Measurements from ENCODE around the gene NEK2. TPM values are rescaled to one million over a fixed set of nuclear protein-coding genes. Genes with fewer than 3 reads are reported as not detected.
A peak's percentile ranks its signal among the peaks of the same experiment; 100 is the strongest.

The NEK2 gene
- total and polyA plus RNA-seq, 4 donors, result 1.0 to 1.5 TPM; not detected in 2

GRCh38 chr1:211616231-211616964 lies 59.0 kb downstream of the NEK2 start:
- Histone ChIP-seq H3K36me3 (ENCODE audit: control insufficient read depth in 1 of 2, insufficient read depth in 2 of 2, low read length in 1 of 2) (no peaks in the 10 kb centered on the region), H3K27ac (ENCODE audit: low read depth in 1 of 2, low read length in 2 of 2) (peak overlapping the region; percentile 1 to 55), H3K27me3 (ENCODE audit: control insufficient read depth in 1 of 2, insufficient read depth in 2 of 2, low read length in 1 of 2) (no peaks in the 10 kb centered on the region), H3K9me3 (ENCODE audit: control insufficient read depth, low read length) (no peaks in the 10 kb centered on the region), H3K4me1 (ENCODE audit: control insufficient read depth in 1 of 2, insufficient read depth in 2 of 2, low read length in 2 of 2) (no peaks in the 10 kb centered on the region), H3K4me3 (ENCODE audit: low read length in 2 of 2) (no peak overlapping the region)
- intact Hi-C loops (cut with DNase I), result no loop called here
- WGBS, 2 donors, result 19 to 23% methylated on average over 13 of the region's 13 CpGs
- ATAC-seq (ENCODE audit: low FRiP score) (peak; percentile 72), DNase-seq (peak; percentile 88 to 92)

- WGBS, 2 donors, result 93 to 94% methylated on average over 11 of the region's 11 CpGs
- Histone ChIP-seq H3K27me3 (ENCODE audit: control insufficient read depth in 1 of 2, insufficient read depth in 2 of 2, low read length in 1 of 2) (no peaks in the 10 kb centered on the region), H3K9me3 (ENCODE audit: control insufficient read depth, low read length) (no peaks in the 10 kb centered on the region), H3K27ac (ENCODE audit: low read depth in 1 of 2, low read length in 2 of 2) (no peak overlapping the region), H3K4me1 (ENCODE audit: control insufficient read depth in 1 of 2, insufficient read depth in 2 of 2, low read length in 2 of 2) (no peaks in the 10 kb centered on the region), H3K36me3 (ENCODE audit: control insufficient read depth in 1 of 2, insufficient read depth in 2 of 2, low read length in 1 of 2) (no peaks in the 10 kb centered on the region), H3K4me3 (ENCODE audit: low read length in 2 of 2) (no peak overlapping the region)
- ATAC-seq (ENCODE audit: low FRiP score) (no peak), DNase-seq (no peak)
- intact Hi-C loops (cut with DNase I), result loop anchor here in 1 of 2 donors (5.0 kb wide), 1 partner anchor 37 kb away; the partner anchor contains the start of gene SLC30A1
These were observed 60.8 kb downstream of the NEK2 start for GRCh38 chr1:211614615-211615014.

DNA sequence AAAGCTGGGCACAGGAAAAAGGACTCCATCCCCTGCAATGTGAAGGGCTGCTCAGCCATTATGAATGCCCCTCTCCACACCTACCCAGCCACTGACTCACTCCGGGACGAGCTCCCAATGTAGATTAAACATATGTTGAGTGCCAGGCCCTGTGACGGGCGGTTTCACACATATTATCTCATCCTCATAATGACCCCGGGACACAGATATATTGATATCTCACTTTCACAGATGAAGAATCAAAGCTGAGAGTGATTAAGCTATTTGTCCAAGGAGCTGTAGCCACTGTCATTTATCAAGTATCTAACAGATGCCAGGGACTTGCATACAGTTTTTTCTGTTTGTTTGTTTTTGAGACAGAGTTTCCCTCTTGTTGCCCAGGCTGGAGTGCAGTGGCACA lies 61.5 kb downstream of the NEK2 start:
- H3K9me3 ChIP-seq (ENCODE audit: control insufficient read depth, low read length), result no peaks in the 10 kb centered on the region
- intact Hi-C loops (cut with DNase I), result loop anchor here (2.0 to 5.0 kb wide), 2 partner anchors 33 to 37 kb away; partner anchors contain the start of gene SLC30A1 (in 1 of the 2)
- no peaks in the 10 kb centered on the region for H3K4me1 ChIP-seq (ENCODE audit: control insufficient read depth in 1 of 2, insufficient read depth in 2 of 2, low read length in 2 of 2)
- H3K4me3 ChIP-seq (ENCODE audit: low read length in 2 of 2), result no peak overlapping the region
- WGBS, 2 donors, result 42 to 57% methylated on average over 5 of the region's 5 CpGs
- DNase-seq (no peak), ATAC-seq (ENCODE audit: low FRiP score) (no peak)
- H3K27ac ChIP-seq (ENCODE audit: low read depth in 1 of 2, low read length in 2 of 2), result peak overlapping the region in 1 of 2 donors; percentile 4
- H3K27me3 ChIP-seq (ENCODE audit: control insufficient read depth in 1 of 2, insufficient read depth in 2 of 2, low read length in 1 of 2), result no peaks in the 10 kb centered on the region
- H3K36me3 ChIP-seq (ENCODE audit: control insufficient read depth in 1 of 2, insufficient read depth in 2 of 2, low read length in 1 of 2), result no peaks in the 10 kb centered on the region

- WGBS, 2 donors, result 45 to 46% methylated on average over 8 of the region's 8 CpGs
- Histone ChIP-seq H3K4me1 (ENCODE audit: control insufficient read depth in 1 of 2, insufficient read depth in 2 of 2, low read length in 2 of 2) (no peaks in the 10 kb centered on the region), H3K4me3 (ENCODE audit: low read length in 2 of 2) (no peak overlapping the region), H3K27me3 (ENCODE audit: control insufficient read depth in 1 of 2, insufficient read depth in 2 of 2, low read length in 1 of 2) (no peaks in the 10 kb centered on the region), H3K27ac (ENCODE audit: low read depth in 1 of 2, low read length in 2 of 2) (peak overlapping the region in 1 of 2 donors; percentile 65), H3K9me3 (ENCODE audit: control insufficient read depth, low read length) (no peaks in the 10 kb centered on the region), H3K36me3 (ENCODE audit: control insufficient read depth in 1 of 2, insufficient read depth in 2 of 2, low read length in 1 of 2) (no peaks in the 10 kb centered on the region)
- DNase-seq (peak; percentile 93 to 95), ATAC-seq (ENCODE audit: low FRiP score) (peak; percentile 89)
- intact Hi-C loops (cut with DNase I), result loop anchor here (2.0 to 5.0 kb wide), 2 partner anchors 33 to 36 kb away; partner anchors contain the start of gene SLC30A1 (in 1 of the 2)
These were observed 62.1 kb downstream of the NEK2 start for GRCh38 chr1:211613108-211613947.

DNA sequence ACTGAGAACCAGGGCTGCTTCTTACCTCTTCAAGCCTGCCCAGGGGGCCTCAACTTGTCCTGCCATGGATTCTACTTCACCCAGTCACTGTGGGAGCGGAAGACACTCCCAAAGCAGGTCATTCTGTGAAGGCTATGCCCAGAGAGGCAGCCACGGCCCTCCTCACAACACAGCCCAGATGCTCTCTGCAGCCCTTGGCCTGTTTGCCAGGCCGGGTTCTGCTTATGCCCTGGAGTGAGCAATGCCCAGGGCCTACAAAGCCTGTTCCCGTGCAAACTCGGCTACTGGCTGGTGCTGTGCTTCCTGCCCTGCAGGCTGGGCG lies 62.7 kb downstream of the NEK2 start:
- peak; percentile 4 for ATAC-seq (ENCODE audit: low FRiP score)
- no peaks in the 10 kb centered on the region for H3K36me3 ChIP-seq (ENCODE audit: control insufficient read depth in 1 of 2, insufficient read depth in 2 of 2, low read length in 1 of 2)

More for the DNA sequence above, 62.7 kb downstream of the NEK2 start:
- WGBS, 2 donors, result 95 to 99% methylated on average over 6 of the region's 6 CpGs
- Histone ChIP-seq H3K9me3 (ENCODE audit: control insufficient read depth, low read length) (no peaks in the 10 kb centered on the region), H3K27ac (ENCODE audit: low read depth in 1 of 2, low read length in 2 of 2) (peak overlapping the region in 1 of 2 donors; percentile 65), H3K4me1 (ENCODE audit: control insufficient read depth in 1 of 2, insufficient read depth in 2 of 2, low read length in 2 of 2) (no peaks in the 10 kb centered on the region), H3K4me3 (ENCODE audit: low read length in 2 of 2) (no peak overlapping the region), H3K27me3 (ENCODE audit: control insufficient read depth in 1 of 2, insufficient read depth in 2 of 2, low read length in 1 of 2) (no peaks in the 10 kb centered on the region)
- intact Hi-C loops (cut with DNase I), result loop anchor here (2.0 to 5.0 kb wide), 2 partner anchors 32 to 35 kb away; partner anchors contain the start of gene SLC30A1 (in 1 of the 2)
- DNase-seq, result no peak

Other genes starting within 250 kb of the NEK2 start
- gene RD3, start 183.5 kb downstream of the NEK2 start, total RNA-seq, result not detected
- gene RD3, start 183.5 kb downstream of the NEK2 start, polyA plus RNA-seq, result not detected
- gene SLC30A1, start 96.5 kb downstream of the NEK2 start, total RNA-seq, result 10 to 100 TPM; 17.0 to 24.4 TPM
- gene SLC30A1, start 96.5 kb downstream of the NEK2 start, polyA plus RNA-seq, result 1 to 10 TPM; 6.1 to 7.8 TPM
- 10 to 100 TPM; 42.2 to 50.0 TPM for gene LPGAT1, start 155.1 kb upstream of the NEK2 start, total RNA-seq
- gene LPGAT1, start 155.1 kb upstream of the NEK2 start, polyA plus RNA-seq, result 10 to 100 TPM in 1 of 2 donors, 1 to 10 TPM in 1; 7.5 to 10.4 TPM

All from aorta (tissue), 5 donors.